Esophagus squamous epithelium (tissue), 4 donors: ENCODE results near the gene CYP4Z1.
"Not testable (repeated sequence)": the region's sequence is repeated elsewhere in the genome, so short reads cannot be mapped to it uniquely, and the experiment has no call there.

Experiments used
- CTCF ChIP-seq, 6 experiments: fragments of 450-650 bp in 4 of 6; fragments of 200-600 bp in 2 of 6; sonication (generic) in 2 of 6; IDR thresholded peaks; one replicate each; pipeline ENCODE4 v1.5.1; 2016 to 2019; ENCODE audit warnings: antibody characterized with exemption in 6 of 6, mild to moderate bottlenecking in 4 of 6, moderate library complexity in 4 of 6
- POLR2A ChIP-seq, 4 donors: fragments of 450-650 bp; IDR thresholded peaks; one replicate each; pipeline ENCODE4 v1.6.1; 2017; ENCODE audit warnings: antibody characterized with exemption in 4 of 4, mild to moderate bottlenecking in 4 of 4, moderate library complexity in 3 of 4

- not testable (repeated sequence) for TF ChIP-seq POLR2A, CTCF (IDR thresholded peaks at IDR 0.05)
These were observed 65.6 kb downstream of the CYP4Z1 start for GRCh38 chr1:47132665-47133064.
